Psoas muscle (tissue), 8 donors: Measurements from ENCODE around the gene PLSCR1. TPM values are rescaled to one million over a fixed set of nuclear protein-coding genes. Genes with fewer than 3 reads are reported as not detected.

Source experiments
- ATAC-seq, 4 donors: fragments of 200-7000 bp; cut with Tn5 transposase; one replicate each; pipeline ENCODE4 v1.9.1; 2020; ENCODE audit warnings: moderate library complexity in 3 of 4, mild to moderate bottlenecking in 2 of 4
- DNase-seq, 2 donors: peaks; one replicate each; pipeline ENCODE4 v3.0.0-alpha.2; 2020
- H3K27ac ChIP-seq: fragments of 200-600 bp; one replicate; pipeline ENCODE4 v1.8.0; 2022
- H3K27me3 ChIP-seq, 3 donors: fragments of 200-600 bp in 1 of 3; one replicate each; pipeline versions ENCODE4 v1.6.1 to v1.8.0; 2013 to 2022; ENCODE audit warnings: low read length in 2 of 3, mild to moderate bottlenecking in 2 of 3, moderate library complexity in 1 of 3; ENCODE audit not compliant: insufficient read depth in 3 of 3
- H3K36me3 ChIP-seq, 2 donors: fragments of 200-600 bp in 1 of 2; one replicate each; pipeline versions ENCODE4 v1.6.1 to v1.8.0; 2013 to 2022; ENCODE audit warnings: low read depth in 1 of 2, mild to moderate bottlenecking in 1 of 2, moderate library complexity in 1 of 2; ENCODE audit not compliant: insufficient read depth in 1 of 2
- H3K4me1 ChIP-seq: fragments of 200-600 bp; one replicate; pipeline ENCODE4 v1.8.0; 2022
- H3K4me3 ChIP-seq: fragments of 200-600 bp; one replicate; pipeline ENCODE4 v1.8.0; 2022; ENCODE audit warnings: mild to moderate bottlenecking
- H3K9me3 ChIP-seq: fragments of 200-600 bp; one replicate; pipeline ENCODE4 v1.8.0; 2022
- WGBS, 3 donors: extraction: QIAGEN DNeasy Blood & Tissue Kit; methylation state at CpG; one replicate each; pipeline versions ENCODE4 v1.1.6 to v1.1.7; 2013; 5-methylcytosine and 5-hydroxymethylcytosine counted together
- intact Hi-C, 2 donors: fragments of 100-400 bp; cut with DNase I; formaldehyde crosslinking; loops; one replicate each; pipeline versions ENCODE4 v1.11.0 to v1.14.2; 2022
- polyA plus RNA-seq, 3 donors: library from polyadenylated mRNA; stranded (reverse); fragments of 200-250 nt; gene quantifications; one replicate each; pipeline ENCODE4 v1.2.3, GENCODE V29; 2013
- total RNA-seq, 4 donors: library from RNA; stranded (reverse); fragmentation: NEBNext Ultra II Directional in 2 of 4; extraction: Animal tissue kit (Norgen Biotek cat#: 25700) in 2 of 4; gene quantifications; one replicate each; pipeline versions ENCODE4 v1.2.1 to v1.2.4, GENCODE V29; 2021 to 2023
- TF ChIP-seq, protein P1 (sequence below): fragments of 200-600 bp; IDR thresholded peaks from one replicate; pipeline ENCODE4 v1.8.0; 2022; ENCODE audit warnings: antibody characterized with exemption
- donor health status: healthy with polysubstance abuse.
- donor health status: DM: no; HTN: no; CAD: no; lungs with moderate emphysema.
- donor health status: Bipolar disorder and iron deficiency.
- donor health status: healthy.
- donor health status: DM: yes; HTN: yes; CAD: no.
- donor health status: DM: no; HTN: no; CAD: no.
- donor health status: DM: no; HTN: no; CAD: no.
- donor health status: DM: yes; HTN: yes; CAD: no.

Gene PLSCR1
- total and polyA plus RNA-seq, 7 donors = 7.1 to 31.0 (median 13.1) TPM

DNA sequence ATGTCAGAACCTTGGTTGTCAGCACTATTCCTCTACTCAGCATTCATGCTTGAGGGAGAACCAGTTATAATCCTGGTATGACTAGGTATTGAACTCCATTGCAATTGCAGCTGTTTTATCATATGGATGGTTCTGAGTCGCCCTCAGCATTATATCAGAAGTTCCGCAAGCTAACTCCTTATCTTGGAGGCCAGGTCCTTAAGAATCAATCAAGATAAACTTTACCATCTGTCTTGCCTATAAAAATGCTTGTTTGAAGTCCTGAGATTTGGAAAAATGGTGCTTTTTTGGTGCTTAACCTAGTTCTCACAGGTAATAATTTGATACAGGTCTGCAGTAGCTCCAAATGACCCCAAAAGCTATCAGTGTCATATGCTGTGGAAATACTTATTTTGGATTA, 16.3 kb upstream of the PLSCR1 start:
- intact Hi-C loops = no loop called here
- no peak overlapping the region for H3K4me3 ChIP-seq
- WGBS, 3 donors = 89 to 96% (median 89%) methylated on average over 2 of the region's 2 CpGs
- ATAC-seq = no peak
- no peaks in the 10 kb centered on the region for H3K9me3 ChIP-seq
- no peaks in the 10 kb centered on the region for H3K36me3 ChIP-seq
- H3K27ac ChIP-seq = no peak overlapping the region
- TF ChIP-seq, protein P1, sequence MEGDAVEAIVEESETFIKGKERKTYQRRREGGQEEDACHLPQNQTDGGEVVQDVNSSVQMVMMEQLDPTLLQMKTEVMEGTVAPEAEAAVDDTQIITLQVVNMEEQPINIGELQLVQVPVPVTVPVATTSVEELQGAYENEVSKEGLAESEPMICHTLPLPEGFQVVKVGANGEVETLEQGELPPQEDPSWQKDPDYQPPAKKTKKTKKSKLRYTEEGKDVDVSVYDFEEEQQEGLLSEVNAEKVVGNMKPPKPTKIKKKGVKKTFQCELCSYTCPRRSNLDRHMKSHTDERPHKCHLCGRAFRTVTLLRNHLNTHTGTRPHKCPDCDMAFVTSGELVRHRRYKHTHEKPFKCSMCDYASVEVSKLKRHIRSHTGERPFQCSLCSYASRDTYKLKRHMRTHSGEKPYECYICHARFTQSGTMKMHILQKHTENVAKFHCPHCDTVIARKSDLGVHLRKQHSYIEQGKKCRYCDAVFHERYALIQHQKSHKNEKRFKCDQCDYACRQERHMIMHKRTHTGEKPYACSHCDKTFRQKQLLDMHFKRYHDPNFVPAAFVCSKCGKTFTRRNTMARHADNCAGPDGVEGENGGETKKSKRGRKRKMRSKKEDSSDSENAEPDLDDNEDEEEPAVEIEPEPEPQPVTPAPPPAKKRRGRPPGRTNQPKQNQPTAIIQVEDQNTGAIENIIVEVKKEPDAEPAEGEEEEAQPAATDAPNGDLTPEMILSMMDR = no peak
- DNase-seq = no peak
- no peaks in the 10 kb centered on the region for H3K27me3 ChIP-seq
- no peaks in the 10 kb centered on the region for H3K4me1 ChIP-seq

DNA sequence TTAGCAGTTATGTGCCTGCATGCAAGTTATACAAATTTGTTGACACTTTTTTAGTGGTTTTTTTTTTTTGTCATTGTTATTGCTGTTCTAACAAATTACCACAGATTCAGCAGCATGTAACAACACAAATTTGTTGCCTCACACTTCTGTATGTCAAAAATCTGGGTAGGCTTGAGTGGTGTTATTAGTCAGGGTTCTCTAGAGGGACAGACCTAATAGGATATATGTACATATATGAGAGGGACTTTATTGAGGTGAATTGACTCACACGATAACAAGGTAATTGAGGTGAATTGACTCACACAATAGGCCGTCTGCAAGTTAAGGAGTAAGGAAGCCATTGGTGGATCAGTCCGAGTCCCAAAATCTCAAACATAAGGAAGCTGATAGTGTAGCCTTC, 15.0 kb upstream of the PLSCR1 start:
- no peak for ATAC-seq
- Histone ChIP-seq H3K9me3 (no peaks in the 10 kb centered on the region), H3K4me3 (no peak overlapping the region), H3K27me3 (no peaks in the 10 kb centered on the region), H3K4me1 (no peaks in the 10 kb centered on the region), H3K27ac (no peak overlapping the region), H3K36me3 (no peaks in the 10 kb centered on the region)
- 95% methylated on average over 3 of the region's 3 CpGs for WGBS, 3 donors
- no peak for DNase-seq
- intact Hi-C loops = no loop called here
- TF ChIP-seq, protein P1 = no peak

DNA sequence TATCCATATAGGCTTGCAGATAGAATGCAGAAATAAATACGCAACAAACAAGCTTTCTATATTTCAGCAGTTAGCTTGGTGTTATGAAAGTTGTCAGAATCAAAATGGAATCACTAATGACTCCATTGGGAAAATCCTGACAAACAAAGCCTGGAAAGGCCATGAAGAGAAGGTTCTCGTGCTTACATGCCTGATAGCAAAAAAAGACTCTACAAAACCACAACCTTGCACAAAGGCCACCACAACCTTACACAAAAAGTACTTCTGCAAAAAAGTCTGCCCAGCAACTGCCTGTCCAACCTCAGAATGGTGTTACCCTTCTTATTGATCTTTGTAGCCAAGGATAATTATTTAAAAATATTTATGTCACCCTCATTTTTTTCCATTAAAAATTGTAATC, 14.4 kb upstream of the PLSCR1 start:
- H3K4me3 ChIP-seq = no peak overlapping the region
- DNase-seq = no peak
- intact Hi-C loops = no loop called here
- no peak overlapping the region for H3K27ac ChIP-seq
- H3K4me1 ChIP-seq = no peaks in the 10 kb centered on the region
- TF ChIP-seq, protein P1 = no peak
- H3K9me3 ChIP-seq = no peaks in the 10 kb centered on the region
- no peaks in the 10 kb centered on the region for H3K36me3 ChIP-seq
- H3K27me3 ChIP-seq = no peaks in the 10 kb centered on the region
- ATAC-seq = no peak
- 55 to 85% (median 74%) methylated on average over 2 of the region's 2 CpGs for WGBS, 3 donors

DNA sequence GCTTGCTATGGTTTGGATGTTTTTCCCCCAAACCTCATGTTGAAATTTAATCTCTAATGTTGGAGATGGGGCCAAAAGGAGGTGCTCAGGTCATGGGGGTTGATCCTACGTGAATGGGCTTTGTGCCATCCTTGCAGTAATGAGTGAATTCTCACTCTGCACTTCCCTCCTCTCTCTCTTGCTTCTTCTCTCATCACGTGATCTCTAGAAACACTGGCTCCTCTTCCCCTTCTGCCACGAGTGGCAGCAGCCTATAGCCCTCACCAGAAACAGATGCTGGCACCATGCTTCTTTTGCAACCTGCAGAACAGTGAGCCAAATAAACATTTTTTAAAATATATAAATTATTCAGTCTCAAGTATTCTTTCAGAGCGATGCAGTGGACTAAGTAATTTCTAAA, 13.3 kb upstream of the PLSCR1 start:
- Histone ChIP-seq H3K4me1 (no peaks in the 10 kb centered on the region), H3K9me3 (no peaks in the 10 kb centered on the region), H3K27ac (no peak overlapping the region), H3K4me3 (no peak overlapping the region), H3K36me3 (no peaks in the 10 kb centered on the region), H3K27me3 (no peaks in the 10 kb centered on the region)
- TF ChIP-seq, protein P1 = no peak
- ATAC-seq (no peak), DNase-seq (no peak)
- 68 to 82% (median 70%) methylated on average over 4 of the region's 4 CpGs for WGBS, 3 donors
- intact Hi-C loops = no loop called here

DNA sequence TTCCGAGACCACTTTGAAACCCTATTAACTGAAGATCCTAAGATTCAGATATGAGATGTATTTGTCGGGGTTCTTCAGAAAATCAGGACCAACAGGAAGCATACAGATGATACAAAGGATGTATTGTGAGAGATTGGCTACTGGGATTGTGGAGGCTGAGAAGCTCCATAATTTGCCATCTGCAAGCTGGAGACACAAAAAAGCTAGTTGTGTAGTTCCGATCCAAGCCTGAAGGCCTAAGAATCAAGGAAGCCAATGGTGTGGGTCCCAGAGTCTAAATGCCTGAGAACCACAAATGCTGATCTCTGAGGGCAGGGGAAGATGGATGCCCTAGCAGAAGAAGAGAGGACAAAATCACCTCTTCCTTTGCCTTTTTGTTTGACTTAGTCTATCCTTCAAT, 10.9 kb upstream of the PLSCR1 start:
- TF ChIP-seq, protein P1 = no peak
- 92 to 99% (median 95%) methylated on average over 3 of the region's 3 CpGs for WGBS, 3 donors
- Histone ChIP-seq H3K9me3 (no peaks in the 10 kb centered on the region), H3K4me3 (no peak overlapping the region), H3K4me1 (no peaks in the 10 kb centered on the region), H3K27me3 (no peaks in the 10 kb centered on the region), H3K36me3 (no peaks in the 10 kb centered on the region), H3K27ac (no peak overlapping the region)
- no peak for DNase-seq
- intact Hi-C loops = no loop called here
- ATAC-seq = no peak
